Measurements from ENCODE around the gene ELOVL4.

GRCh38 chr6:79888587-79888986, 58.8 kb downstream of the ELOVL4 start:
- TF ChIP-seq CTCF (IDR thresholded peaks at IDR 0.05; ENCODE audit: borderline replicate concordance, extremely low read depth, low read length, poor library complexity, severe bottlenecking): no peak
- no peak for TF ChIP-seq EZH2 (IDR thresholded peaks at IDR 0.05; ENCODE audit: borderline replicate concordance, low read depth, low read length, severe bottlenecking)
